GM19463 (cell line): Measurements from ENCODE around the gene PLPPR1.
"Not testable (repeated sequence)": the region's sequence is repeated elsewhere in the genome, so short reads cannot be mapped to it uniquely, and the experiment has no call there.

ENCODE experiments used
- ATAC-seq: cut with Tn5 transposase; IDR thresholded peaks from one replicate; pipeline ENCODE4 v1.9.1; 2021; ENCODE audit warnings: mild to moderate bottlenecking, moderate library complexity; ENCODE audit not compliant: unreplicated experiment

PLPPR1 gene

GRCh38 chr9:101274971-101275768 is 246.6 kb downstream of the PLPPR1 start:
- no peak for ATAC-seq

GRCh38 chr9:101275769-101276250 is 247.3 kb downstream of the PLPPR1 start:
- no peak for ATAC-seq

- ATAC-seq: not testable (repeated sequence)
Measured at GRCh38 chr9:101291043-101291442, 262.5 kb downstream of the PLPPR1 start.

GRCh38 chr9:101299901-101300300 is 271.4 kb downstream of the PLPPR1 start:
- no peak for ATAC-seq

GRCh38 chr9:101307051-101307450 is 278.5 kb downstream of the PLPPR1 start:
- no peak for ATAC-seq

GRCh38 chr9:101307524-101308213 is 279.1 kb downstream of the PLPPR1 start:
- no peak for ATAC-seq

- no peak for ATAC-seq
Measured at GRCh38 chr9:101309139-101309538, 280.6 kb downstream of the PLPPR1 start.

- ATAC-seq: no peak
Measured at GRCh38 chr9:101311191-101311590, 282.7 kb downstream of the PLPPR1 start.

GRCh38 chr9:101311758-101312420 is 283.4 kb downstream of the PLPPR1 start:
- ATAC-seq: peak; percentile 83

- no peak for ATAC-seq
Measured at GRCh38 chr9:101312661-101313060, 284.1 kb downstream of the PLPPR1 start.

GRCh38 chr9:101315112-101315450 is 286.6 kb downstream of the PLPPR1 start:
- no peak for ATAC-seq

GRCh38 chr9:101317735-101318134 is 289.2 kb downstream of the PLPPR1 start:
- ATAC-seq: no peak

- no peak for ATAC-seq
Measured at GRCh38 chr9:101323129-101323528, 294.6 kb downstream of the PLPPR1 start.

- ATAC-seq: no peak
Measured at GRCh38 chr9:101324245-101324804, 295.8 kb downstream of the PLPPR1 start.

GRCh38 chr9:101325053-101325452 is 296.5 kb downstream of the PLPPR1 start:
- ATAC-seq: no peak

- ATAC-seq: no peak
Measured at GRCh38 chr9:101326035-101326434, 297.5 kb downstream of the PLPPR1 start.

- ATAC-seq: no peak
Measured at GRCh38 chr9:101326501-101326900, 298.0 kb downstream of the PLPPR1 start.

GRCh38 chr9:101327422-101327909 is 298.9 kb downstream of the PLPPR1 start:
- not testable (repeated sequence) for ATAC-seq

- no peak for ATAC-seq
Measured at GRCh38 chr9:101332362-101332761, 303.8 kb downstream of the PLPPR1 start.

- no peak for ATAC-seq
Measured at GRCh38 chr9:101333490-101333889, 305.0 kb downstream of the PLPPR1 start.
